ENCODE data around the gene ENPP1. TPM values are rescaled to one million over a fixed set of nuclear protein-coding genes. Genes with fewer than 3 reads are reported as not detected.
A peak's percentile ranks its signal among the peaks of the same experiment; 100 is the strongest.

The ENPP1 gene
- total RNA-seq: under 1 TPM; 0.45 to 0.85 (median 0.83) TPM
- 5.5 TPM for total RNA-seq (2013)

DNA sequence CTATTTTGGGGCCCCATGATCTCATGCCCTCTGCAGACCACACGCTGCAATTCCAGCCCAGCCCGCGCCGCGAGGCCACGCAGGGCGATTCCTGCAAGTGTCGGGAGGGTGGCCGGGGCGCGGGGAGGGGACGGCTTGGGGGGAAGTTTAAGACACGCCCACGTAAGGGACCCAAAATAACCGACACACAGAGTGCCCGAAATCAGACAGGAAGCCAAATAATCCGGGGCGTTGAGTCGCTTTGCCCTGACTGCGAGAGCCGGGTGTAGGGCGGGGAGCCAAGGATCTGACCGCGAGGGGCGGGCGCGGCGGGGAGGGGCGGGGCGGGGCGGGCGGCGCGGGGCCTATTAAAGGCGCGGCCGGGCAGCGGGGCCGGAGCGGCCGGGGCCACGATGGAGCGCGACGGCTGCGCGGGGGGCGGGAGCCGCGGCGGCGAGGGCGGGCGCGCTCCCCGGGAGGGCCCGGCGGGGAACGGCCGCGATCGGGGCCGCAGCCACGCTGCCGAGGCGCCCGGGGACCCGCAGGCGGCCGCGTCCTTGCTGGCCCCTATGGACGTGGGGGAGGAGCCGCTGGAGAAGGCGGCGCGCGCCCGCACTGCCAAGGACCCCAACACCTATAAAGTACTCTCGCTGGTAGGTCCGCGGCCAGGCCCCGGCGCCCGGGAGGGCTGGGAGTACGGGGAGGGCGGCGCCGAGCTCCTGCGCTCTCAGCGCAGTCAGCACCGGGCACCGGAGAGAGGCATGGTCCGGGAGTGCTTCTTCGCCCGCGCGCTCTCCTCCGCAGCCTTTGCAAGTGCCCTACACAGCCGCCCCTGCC is at the start of gene ENPP1:
ENPP1 (plus strand) TSS at position 377 of the 816 bp plus-strand sequence; CDS start at position 393, 16 bp downstream.
- H3K4me1 Mint-ChIP-seq: peaks cover 21 to 22% of the 10 kb centered on the region in 2 donors
- peak within 1 kb of the TSS in 1 of 2 donors; percentile 25 for H3K27ac Mint-ChIP-seq
- Histone ChIP-seq H3K27me3 (ENCODE audit: control insufficient read depth, insufficient read depth, low read length) (peaks cover 3% of the 10 kb centered on the region), H3K27ac (ENCODE audit: low read length) (no peak within 1 kb of the TSS), H3K9me3 (ENCODE audit: control insufficient read depth, insufficient read depth, low read length) (no peaks in the 10 kb centered on the region), H3K4me3 (ENCODE audit: low read length) (peak within 1 kb of the TSS; percentile 28), H3K36me3 (ENCODE audit: control insufficient read depth, insufficient read depth, low read length) (no peaks in the 10 kb centered on the region), H3K4me1 (ENCODE audit: control insufficient read depth, insufficient read depth, low read length) (peaks cover 13% of the 10 kb centered on the region)
- peak; percentile 24 to 59 for DNase-seq
- TF ChIP-seq, protein P1, sequence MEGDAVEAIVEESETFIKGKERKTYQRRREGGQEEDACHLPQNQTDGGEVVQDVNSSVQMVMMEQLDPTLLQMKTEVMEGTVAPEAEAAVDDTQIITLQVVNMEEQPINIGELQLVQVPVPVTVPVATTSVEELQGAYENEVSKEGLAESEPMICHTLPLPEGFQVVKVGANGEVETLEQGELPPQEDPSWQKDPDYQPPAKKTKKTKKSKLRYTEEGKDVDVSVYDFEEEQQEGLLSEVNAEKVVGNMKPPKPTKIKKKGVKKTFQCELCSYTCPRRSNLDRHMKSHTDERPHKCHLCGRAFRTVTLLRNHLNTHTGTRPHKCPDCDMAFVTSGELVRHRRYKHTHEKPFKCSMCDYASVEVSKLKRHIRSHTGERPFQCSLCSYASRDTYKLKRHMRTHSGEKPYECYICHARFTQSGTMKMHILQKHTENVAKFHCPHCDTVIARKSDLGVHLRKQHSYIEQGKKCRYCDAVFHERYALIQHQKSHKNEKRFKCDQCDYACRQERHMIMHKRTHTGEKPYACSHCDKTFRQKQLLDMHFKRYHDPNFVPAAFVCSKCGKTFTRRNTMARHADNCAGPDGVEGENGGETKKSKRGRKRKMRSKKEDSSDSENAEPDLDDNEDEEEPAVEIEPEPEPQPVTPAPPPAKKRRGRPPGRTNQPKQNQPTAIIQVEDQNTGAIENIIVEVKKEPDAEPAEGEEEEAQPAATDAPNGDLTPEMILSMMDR (IDR thresholded peaks at IDR 0.05): no peak
- intact Hi-C loops (cut with micrococcal nuclease): no loop called here
- no peaks in the 10 kb centered on the region for H3K36me3 Mint-ChIP-seq
- peaks cover 8 to 15% of the 10 kb centered on the region in 2 donors for H3K27me3 Mint-ChIP-seq (ENCODE audit: low read depth in 2 of 2)
- peak within 1 kb of the TSS; percentile 89 for H3K4me3 Mint-ChIP-seq
- WGBS (ENCODE audit: insufficient coverage): under 1% methylated on average over 99 of the region's 99 CpGs
- ATAC-seq: peak; percentile 66 to 73 (median 69)
- H3K9me3 Mint-ChIP-seq: no peaks in the 10 kb centered on the region

DNA sequence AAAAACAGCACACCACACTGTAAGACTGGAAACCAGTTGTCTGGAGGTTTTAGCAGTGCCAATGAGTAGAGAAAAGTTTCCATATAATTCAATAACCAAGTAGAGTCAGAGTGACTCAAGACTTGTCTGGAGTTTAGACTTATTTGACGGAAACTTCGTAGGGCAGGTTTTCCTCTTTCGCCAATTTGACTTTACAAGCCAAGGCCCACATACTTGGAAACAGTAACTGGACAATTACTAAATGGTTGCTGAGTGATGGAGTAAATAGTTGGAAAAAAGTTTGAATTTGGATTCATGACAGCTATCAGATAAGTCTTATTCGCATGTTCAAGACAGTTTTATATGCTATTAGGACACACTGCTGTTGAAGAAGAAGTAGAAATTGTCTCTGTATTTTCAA is 48.9 kb upstream of the ENPP1 start:
- no peaks in the 10 kb centered on the region for H3K27me3 ChIP-seq (ENCODE audit: control insufficient read depth, insufficient read depth, low read length)
- H3K4me1 ChIP-seq (ENCODE audit: control insufficient read depth, insufficient read depth, low read length): no peaks in the 10 kb centered on the region
- no peaks in the 10 kb centered on the region for H3K9me3 Mint-ChIP-seq
- TF ChIP-seq, protein P1 (IDR thresholded peaks at IDR 0.05): no peak
- no peak overlapping the region for H3K27ac Mint-ChIP-seq
- DNase-seq (no peak), ATAC-seq (no peak)
- no peaks in the 10 kb centered on the region for H3K4me1 Mint-ChIP-seq
- peaks cover 14% of the 10 kb centered on the region in 2 donors for H3K27me3 Mint-ChIP-seq (ENCODE audit: low read depth in 2 of 2)
- H3K27ac ChIP-seq (ENCODE audit: low read length): no peak overlapping the region
- no peaks in the 10 kb centered on the region for H3K9me3 ChIP-seq (ENCODE audit: control insufficient read depth, insufficient read depth, low read length)
- H3K36me3 Mint-ChIP-seq: no peaks in the 10 kb centered on the region
- 93% methylated on average over 3 of the region's 4 CpGs for WGBS (ENCODE audit: insufficient coverage)
- H3K36me3 ChIP-seq (ENCODE audit: control insufficient read depth, insufficient read depth, low read length): no peaks in the 10 kb centered on the region
- intact Hi-C loops (cut with micrococcal nuclease): no loop called here
- H3K4me3 Mint-ChIP-seq: no peak overlapping the region
- H3K4me3 ChIP-seq (ENCODE audit: low read length): no peak overlapping the region

DNA sequence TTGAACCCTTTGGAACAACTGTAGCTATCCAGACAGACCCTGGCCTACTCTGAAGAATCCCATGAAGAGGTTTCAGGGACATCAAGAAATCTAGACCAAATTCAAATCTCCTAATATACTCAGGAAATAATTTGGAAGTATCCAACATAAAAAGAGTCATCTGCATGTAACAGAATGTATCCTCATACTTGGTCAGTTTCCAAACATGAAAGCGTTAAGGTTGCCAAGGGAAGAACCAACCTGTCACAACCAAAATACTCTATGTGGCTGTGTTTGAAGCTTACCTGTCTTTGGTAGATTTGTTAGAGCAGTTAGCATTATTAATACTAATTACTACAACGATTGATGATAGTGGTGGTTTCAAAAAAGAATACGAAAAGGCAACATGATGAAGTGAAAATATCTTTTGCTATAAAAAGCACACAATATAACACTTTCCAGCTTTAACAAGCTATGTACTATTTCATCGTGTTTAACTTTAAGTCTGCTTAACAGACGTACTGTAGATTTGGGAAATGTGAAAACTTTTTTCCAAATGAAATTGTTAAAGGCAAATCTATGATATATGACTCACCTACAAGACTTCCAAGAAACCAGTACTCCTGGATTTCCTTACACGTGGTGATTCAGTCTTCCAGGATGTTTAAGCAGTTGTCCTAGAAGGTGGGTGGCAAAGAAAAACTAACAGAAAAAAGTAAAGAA is 46.6 kb upstream of the ENPP1 start:
- no peak overlapping the region for H3K4me3 ChIP-seq (ENCODE audit: low read length)
- 75% methylated on average over 1 of the region's 6 CpGs for WGBS (ENCODE audit: insufficient coverage)
- Mint-ChIP-seq H3K4me3 (no peak overlapping the region), H3K36me3 (no peaks in the 10 kb centered on the region), H3K9me3 (no peaks in the 10 kb centered on the region), H3K27me3 (ENCODE audit: low read depth in 2 of 2) (peaks cover under 1 to 13% of the 10 kb centered on the region in 2 donors), H3K4me1 (no peaks in the 10 kb centered on the region), H3K27ac (no peak overlapping the region)
- H3K27ac ChIP-seq (ENCODE audit: low read length): no peak overlapping the region
- ATAC-seq (no peak), DNase-seq (no peak)
- H3K4me1 ChIP-seq (ENCODE audit: control insufficient read depth, insufficient read depth, low read length): no peaks in the 10 kb centered on the region
- intact Hi-C loops (cut with micrococcal nuclease): no loop called here
- no peaks in the 10 kb centered on the region for H3K36me3 ChIP-seq (ENCODE audit: control insufficient read depth, insufficient read depth, low read length)
- TF ChIP-seq, protein P1 (IDR thresholded peaks at IDR 0.05): no peak
- H3K27me3 ChIP-seq (ENCODE audit: control insufficient read depth, insufficient read depth, low read length): no peaks in the 10 kb centered on the region
- H3K9me3 ChIP-seq (ENCODE audit: control insufficient read depth, insufficient read depth, low read length): no peaks in the 10 kb centered on the region

Data from natural killer cell (primary cell).